Nephron (organoid): ENCODE results near the gene EIF3B.

Source experiments
- H3K27ac Mint-ChIP-seq, 3 experiments: 2 replicates each; pipeline ENCODE4 v1.8.0; 2020; ENCODE audit warnings: mixed read lengths in 3 of 3, mild to moderate bottlenecking in 2 of 3, moderate library complexity in 1 of 3
- H3K27me3 Mint-ChIP-seq: 2 replicates; pipeline ENCODE4 v1.8.0; 2021; ENCODE audit warnings: low read depth, mild to moderate bottlenecking, moderate library complexity, mixed read lengths
- H3K36me3 Mint-ChIP-seq: 2 replicates; pipeline ENCODE4 v1.8.0; 2020; ENCODE audit warnings: low read depth, mixed read lengths
- H3K4me1 Mint-ChIP-seq: 2 replicates; pipeline ENCODE4 v1.8.0; 2020; ENCODE audit warnings: mixed read lengths
- H3K4me3 Mint-ChIP-seq, 3 experiments: 2 replicates each; pipeline ENCODE4 v1.8.0; 2020; ENCODE audit warnings: mild to moderate bottlenecking in 3 of 3, mixed read lengths in 3 of 3, moderate library complexity in 2 of 3
- H3K9me3 Mint-ChIP-seq: 2 replicates; pipeline ENCODE4 v1.8.0; 2020; ENCODE audit warnings: mixed read lengths
- TF ChIP-seq, protein P1 (sequence below), 3 experiments: fragments of 200-600 bp; sonication (generic); IDR thresholded peaks; one replicate each; pipeline ENCODE4 v1.5.0; 2021; ENCODE audit warnings: antibody characterized with exemption in 3 of 3; ENCODE audit not compliant: unreplicated experiment in 3 of 3

The EIF3B gene

DNA sequence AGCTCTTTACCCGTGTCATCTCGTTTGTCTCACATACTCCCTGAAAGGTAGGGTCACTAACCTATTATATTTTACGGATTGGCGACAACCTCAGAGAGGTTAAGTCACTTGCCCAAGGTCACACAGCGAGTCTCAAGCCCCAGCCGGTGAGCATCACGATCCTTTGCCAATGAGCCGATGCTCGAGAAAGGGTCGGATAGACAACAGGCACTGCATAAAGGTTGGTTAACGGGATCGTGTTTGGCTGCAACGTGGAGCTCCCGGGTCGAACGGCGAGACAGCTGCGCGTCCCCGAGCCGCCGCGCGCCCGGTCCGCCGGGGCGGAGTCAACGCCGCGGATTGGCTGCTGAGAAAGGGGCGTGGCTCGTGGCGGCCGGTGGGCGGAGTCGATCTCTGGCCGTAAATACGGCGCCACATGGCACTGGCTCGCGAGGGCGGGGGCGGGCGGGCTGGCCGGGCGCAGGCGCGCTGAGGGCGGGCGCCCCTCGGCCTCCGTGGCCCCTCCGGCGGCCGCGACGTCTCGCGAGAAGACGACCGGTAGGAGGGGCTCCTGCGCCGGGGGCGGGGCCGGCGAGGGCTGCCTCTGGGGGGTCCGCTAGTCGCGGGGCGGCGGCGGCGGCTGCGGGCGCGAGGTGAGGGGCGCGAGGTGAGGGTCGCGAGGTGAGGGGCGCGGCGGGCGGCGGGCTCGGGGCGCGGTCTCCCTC, 48.5 kb downstream of the EIF3B start, which contains the start of gene CHST12:
CHST12 (plus strand) TSS at position 598 of the 704 bp plus-strand sequence. CDS start 29,029 bp downstream, outside the sequence.
- H3K27ac Mint-ChIP-seq = peak within 1 kb of the TSS; percentile 3 to 89 (median 33)
- H3K4me1 Mint-ChIP-seq = peaks cover 44% of the 10 kb centered on the region
- peak within 1 kb of the TSS; percentile 86 to 89 (median 88) for H3K4me3 Mint-ChIP-seq
- no peaks in the 10 kb centered on the region for H3K9me3 Mint-ChIP-seq
- H3K36me3 Mint-ChIP-seq = no peaks in the 10 kb centered on the region
- peaks cover 4% of the 10 kb centered on the region for H3K27me3 Mint-ChIP-seq
- TF ChIP-seq, protein P1, sequence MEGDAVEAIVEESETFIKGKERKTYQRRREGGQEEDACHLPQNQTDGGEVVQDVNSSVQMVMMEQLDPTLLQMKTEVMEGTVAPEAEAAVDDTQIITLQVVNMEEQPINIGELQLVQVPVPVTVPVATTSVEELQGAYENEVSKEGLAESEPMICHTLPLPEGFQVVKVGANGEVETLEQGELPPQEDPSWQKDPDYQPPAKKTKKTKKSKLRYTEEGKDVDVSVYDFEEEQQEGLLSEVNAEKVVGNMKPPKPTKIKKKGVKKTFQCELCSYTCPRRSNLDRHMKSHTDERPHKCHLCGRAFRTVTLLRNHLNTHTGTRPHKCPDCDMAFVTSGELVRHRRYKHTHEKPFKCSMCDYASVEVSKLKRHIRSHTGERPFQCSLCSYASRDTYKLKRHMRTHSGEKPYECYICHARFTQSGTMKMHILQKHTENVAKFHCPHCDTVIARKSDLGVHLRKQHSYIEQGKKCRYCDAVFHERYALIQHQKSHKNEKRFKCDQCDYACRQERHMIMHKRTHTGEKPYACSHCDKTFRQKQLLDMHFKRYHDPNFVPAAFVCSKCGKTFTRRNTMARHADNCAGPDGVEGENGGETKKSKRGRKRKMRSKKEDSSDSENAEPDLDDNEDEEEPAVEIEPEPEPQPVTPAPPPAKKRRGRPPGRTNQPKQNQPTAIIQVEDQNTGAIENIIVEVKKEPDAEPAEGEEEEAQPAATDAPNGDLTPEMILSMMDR (IDR thresholded peaks at IDR 0.05; ENCODE audit: unreplicated experiment in 3 of 3) = no peak

DNA sequence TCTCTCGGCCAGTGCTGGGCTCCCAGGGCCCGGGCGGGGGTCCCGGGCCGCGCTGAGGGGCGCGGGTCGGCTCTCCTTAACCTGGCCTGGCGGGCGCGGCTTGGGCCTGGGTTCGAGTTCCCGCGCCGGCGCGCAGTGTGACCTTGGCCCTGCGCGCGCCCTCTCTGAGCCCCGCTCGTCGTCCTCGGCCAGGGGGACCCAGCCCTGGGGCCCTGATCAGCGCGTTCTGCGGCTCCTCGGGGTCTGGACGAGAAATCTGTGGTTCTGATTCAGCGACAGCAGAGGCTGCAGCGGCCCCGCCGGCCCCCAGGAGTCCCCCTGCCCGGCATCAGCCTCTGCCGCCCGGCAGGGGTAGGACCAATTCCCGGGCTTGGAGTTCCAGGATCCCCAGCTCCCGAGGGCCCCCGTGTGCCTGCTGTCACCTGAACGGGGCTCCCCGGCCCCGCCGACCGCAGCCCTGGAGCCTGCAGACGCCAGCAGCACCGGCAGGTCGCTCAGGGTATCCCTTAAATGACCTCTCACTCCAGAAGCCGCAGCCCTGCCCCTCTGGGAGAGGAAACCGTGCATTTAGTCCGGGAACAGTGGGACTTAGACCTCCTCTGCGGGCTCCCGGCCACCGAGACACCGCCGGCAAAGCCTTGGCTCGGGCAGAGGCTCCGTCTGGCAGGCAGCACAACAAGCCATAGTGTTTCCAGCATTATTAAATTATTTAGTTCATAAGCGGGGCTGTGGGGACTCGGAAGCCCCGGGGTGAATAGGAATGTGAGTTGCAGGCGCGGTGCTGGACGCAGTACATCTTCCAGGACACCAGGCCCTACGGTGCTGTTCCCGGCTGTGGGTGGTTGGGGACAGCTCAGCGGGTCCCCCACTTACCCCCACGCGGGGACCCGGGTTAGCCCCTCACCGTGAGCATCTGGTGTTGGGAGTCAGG, 49.4 kb downstream of the EIF3B start:
- peak overlapping the region; percentile 3 to 64 (median 33) for H3K27ac Mint-ChIP-seq
- H3K27me3 Mint-ChIP-seq = peaks cover 4% of the 10 kb centered on the region
- H3K4me3 Mint-ChIP-seq = peak overlapping the region; percentile 86 to 89 (median 88)

DNA sequence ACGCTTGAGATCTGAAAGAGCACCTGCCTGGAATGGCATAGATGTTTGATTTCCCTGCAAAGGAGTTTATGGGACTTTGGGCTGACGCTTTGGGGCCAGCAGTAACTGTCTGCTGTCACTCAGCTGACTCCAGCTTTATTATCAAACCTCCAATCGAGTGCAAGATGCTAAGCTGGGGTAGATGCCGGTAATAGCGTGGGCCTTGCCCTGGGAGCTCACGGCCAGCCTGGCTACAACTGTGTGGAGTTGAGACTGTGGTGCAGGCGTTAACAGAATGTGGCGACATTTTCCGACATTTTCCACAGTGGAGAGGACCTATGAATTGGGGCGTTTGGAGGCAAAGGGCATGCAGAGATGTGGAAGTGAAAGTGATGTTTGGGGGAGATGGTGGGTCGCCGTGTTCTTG, 50.1 kb downstream of the EIF3B start:
- Mint-ChIP-seq H3K27me3 (no peaks in the 10 kb centered on the region), H3K36me3 (no peaks in the 10 kb centered on the region), H3K27ac (peak overlapping the region; percentile 3 to 64 (median 33)), H3K4me1 (peaks cover 53% of the 10 kb centered on the region), H3K9me3 (no peaks in the 10 kb centered on the region), H3K4me3 (peak overlapping the region; percentile 86 to 89 (median 88))
- TF ChIP-seq, protein P1 (IDR thresholded peaks at IDR 0.05; ENCODE audit: unreplicated experiment in 3 of 3) = no peak

More for the DNA sequence above, 49.4 kb downstream of the EIF3B start:
- no peaks in the 10 kb centered on the region for H3K9me3 Mint-ChIP-seq
- no peaks in the 10 kb centered on the region for H3K36me3 Mint-ChIP-seq
- peaks cover 53% of the 10 kb centered on the region for H3K4me1 Mint-ChIP-seq
- TF ChIP-seq, protein P1 (IDR thresholded peaks at IDR 0.05; ENCODE audit: unreplicated experiment in 3 of 3) = peak in 1 of 3 experiments; percentile 32

DNA sequence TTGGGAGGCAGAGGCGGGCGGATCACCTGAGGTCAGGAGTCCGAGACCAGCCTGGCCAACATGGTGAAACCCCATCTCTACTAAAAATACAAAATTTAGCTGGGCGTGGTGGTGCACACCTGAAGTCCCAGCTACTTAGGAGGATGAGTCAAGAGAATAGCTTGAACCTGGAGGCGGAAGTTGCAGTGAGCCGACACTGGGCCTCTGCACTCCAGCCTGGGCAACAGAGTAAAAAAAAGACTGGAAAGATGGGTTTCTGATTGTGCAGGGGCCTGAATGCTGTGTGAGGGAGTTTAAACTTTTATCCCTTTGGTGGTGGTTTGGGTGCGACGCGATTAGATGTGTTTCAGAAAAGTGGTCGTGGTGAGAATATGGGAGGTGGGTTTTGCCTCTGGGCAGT, 50.6 kb downstream of the EIF3B start:
- no peaks in the 10 kb centered on the region for H3K9me3 Mint-ChIP-seq
- H3K27me3 Mint-ChIP-seq = no peaks in the 10 kb centered on the region
- TF ChIP-seq, protein P1 (IDR thresholded peaks at IDR 0.05; ENCODE audit: unreplicated experiment in 3 of 3) = no peak
- H3K4me3 Mint-ChIP-seq = peak overlapping the region; percentile 86 to 89 (median 88)
- H3K4me1 Mint-ChIP-seq = peaks cover 53% of the 10 kb centered on the region
- H3K27ac Mint-ChIP-seq = peak overlapping the region in 1 of 3 experiments; percentile 40
- H3K36me3 Mint-ChIP-seq = no peaks in the 10 kb centered on the region

DNA sequence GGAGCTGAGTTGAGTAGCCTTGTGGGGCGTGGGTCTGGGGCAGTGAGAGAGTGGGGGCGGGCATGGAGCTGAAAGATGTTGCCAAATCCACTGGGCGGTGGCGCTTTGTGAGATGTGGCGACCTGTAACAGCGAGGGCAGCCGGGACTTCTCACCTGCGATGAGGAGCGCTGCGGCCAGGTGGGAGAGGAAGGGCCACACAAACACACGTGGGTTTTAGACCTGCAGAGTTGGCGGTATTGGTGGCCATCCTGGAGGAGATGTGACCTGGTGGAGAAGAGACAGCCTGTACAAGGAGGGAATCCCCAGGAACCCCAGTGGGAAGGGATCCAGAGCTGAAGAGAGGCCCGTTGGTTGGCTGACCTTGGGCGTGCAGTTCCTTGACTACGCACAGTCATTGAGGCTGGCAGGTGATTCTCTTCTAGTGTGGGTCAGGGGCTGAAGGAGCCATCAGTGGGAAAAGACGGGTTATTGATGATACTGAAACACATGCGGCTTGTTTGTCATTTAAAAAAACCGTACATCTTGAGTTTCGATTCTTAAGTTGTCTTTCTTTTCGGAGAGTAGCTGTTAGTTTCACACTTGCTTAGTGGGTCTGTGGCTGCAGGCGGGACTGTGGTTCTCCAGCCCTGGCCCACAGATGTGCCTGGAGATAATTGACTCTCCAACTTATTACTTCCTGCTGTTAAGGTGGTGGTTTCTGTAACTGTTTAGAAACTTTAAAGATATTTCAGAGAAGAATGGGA, 51.1 kb downstream of the EIF3B start:
- TF ChIP-seq, protein P1 (IDR thresholded peaks at IDR 0.05; ENCODE audit: unreplicated experiment in 3 of 3) = no peak
- Mint-ChIP-seq H3K27ac (peak overlapping the region in 1 of 3 experiments; percentile 40), H3K4me1 (peaks cover 56% of the 10 kb centered on the region), H3K9me3 (no peaks in the 10 kb centered on the region), H3K27me3 (no peaks in the 10 kb centered on the region), H3K36me3 (no peaks in the 10 kb centered on the region), H3K4me3 (peak overlapping the region; percentile 63 to 86 (median 64))
